ENCODE results near the gene FCRLB.
"Not testable (repeated sequence)": the region's sequence is repeated elsewhere in the genome, so short reads cannot be mapped to it uniquely, and the experiment has no call there.

FCRLB gene

GRCh38 chr1:161720956-161721737, at the start of gene FCRLB:
FCRLB (plus strand) TSS chr1:161721544; CDS start chr1:161722673, 1,129 bp downstream.
- no peak for DNase-seq (ENCODE audit: low spot score)

- not testable (repeated sequence) for DNase-seq (ENCODE audit: low spot score)
These were observed 47.9 kb upstream of the FCRLB start for GRCh38 chr1:161673437-161673836.

GRCh38 chr1:161674447-161674846, 46.9 kb upstream of the FCRLB start:
- DNase-seq (ENCODE audit: low spot score) = not testable (repeated sequence)

- not testable (repeated sequence) for DNase-seq (ENCODE audit: low spot score)
These were observed 46.4 kb upstream of the FCRLB start for GRCh38 chr1:161674908-161675307.

GRCh38 chr1:161676441-161676840, 44.9 kb upstream of the FCRLB start:
- DNase-seq (ENCODE audit: low spot score) = no peak

- no peak for DNase-seq (ENCODE audit: low spot score)
These were observed 44.2 kb upstream of the FCRLB start for GRCh38 chr1:161676958-161677689.

- no peak for DNase-seq (ENCODE audit: low spot score)
These were observed 42.8 kb upstream of the FCRLB start for GRCh38 chr1:161678500-161678899.

- no peak for DNase-seq (ENCODE audit: low spot score)
These were observed 39.5 kb upstream of the FCRLB start for GRCh38 chr1:161681879-161682278.

GRCh38 chr1:161688946-161689345, 32.4 kb upstream of the FCRLB start:
- DNase-seq (ENCODE audit: low spot score) = no peak

GRCh38 chr1:161691846-161692245, 29.5 kb upstream of the FCRLB start:
- DNase-seq (ENCODE audit: low spot score) = no peak

- DNase-seq (ENCODE audit: low spot score) = not testable (repeated sequence)
These were observed 28.2 kb upstream of the FCRLB start for GRCh38 chr1:161693020-161693712.

- DNase-seq (ENCODE audit: low spot score) = not testable (repeated sequence)
These were observed 23.0 kb upstream of the FCRLB start for GRCh38 chr1:161698302-161698701.

GRCh38 chr1:161702250-161702649, 19.1 kb upstream of the FCRLB start:
- DNase-seq (ENCODE audit: low spot score) = no peak

- DNase-seq (ENCODE audit: low spot score) = no peak
These were observed 15.8 kb upstream of the FCRLB start for GRCh38 chr1:161705537-161705936.

GRCh38 chr1:161706113-161706481, 15.2 kb upstream of the FCRLB start:
- no peak for DNase-seq (ENCODE audit: low spot score)

- no peak for DNase-seq (ENCODE audit: low spot score)
These were observed 14.6 kb upstream of the FCRLB start, which contains the start of gene FCRLA for GRCh38 chr1:161706482-161707347. FCRLA (plus strand) TSS chr1:161707229; CDS start chr1:161707265, 36 bp downstream.

- DNase-seq (ENCODE audit: low spot score) = no peak
These were observed 13.8 kb upstream of the FCRLB start for GRCh38 chr1:161707503-161707902.

GRCh38 chr1:161709373-161709772, 12.0 kb upstream of the FCRLB start:
- DNase-seq (ENCODE audit: low spot score) = no peak

GRCh38 chr1:161710560-161710959, 10.8 kb upstream of the FCRLB start:
- DNase-seq (ENCODE audit: low spot score) = no peak

- DNase-seq (ENCODE audit: low spot score) = no peak
These were observed 2.6 kb upstream of the FCRLB start for GRCh38 chr1:161718559-161719324.

- no peak for DNase-seq (ENCODE audit: low spot score)
These were observed 2.1 kb upstream of the FCRLB start for GRCh38 chr1:161719325-161719611.

Data from left forelimb (tissue), 1 donor.